ENCODE data around the gene KIAA2012.

Gene KIAA2012

GRCh38 chr2:202042444-202042843, 30.6 kb upstream of the KIAA2012 start:
- DNase-seq (ENCODE audit: extremely low read depth in 1 of 2, low read depth in 1 of 2): no peak

- DNase-seq (ENCODE audit: extremely low read depth in 1 of 2, low read depth in 1 of 2): no peak
These were observed 29.6 kb upstream of the KIAA2012 start for GRCh38 chr2:202043475-202043874.

GRCh38 chr2:202044777-202045176, 28.3 kb upstream of the KIAA2012 start:
- no peak for DNase-seq (ENCODE audit: extremely low read depth in 1 of 2, low read depth in 1 of 2)

DNA sequence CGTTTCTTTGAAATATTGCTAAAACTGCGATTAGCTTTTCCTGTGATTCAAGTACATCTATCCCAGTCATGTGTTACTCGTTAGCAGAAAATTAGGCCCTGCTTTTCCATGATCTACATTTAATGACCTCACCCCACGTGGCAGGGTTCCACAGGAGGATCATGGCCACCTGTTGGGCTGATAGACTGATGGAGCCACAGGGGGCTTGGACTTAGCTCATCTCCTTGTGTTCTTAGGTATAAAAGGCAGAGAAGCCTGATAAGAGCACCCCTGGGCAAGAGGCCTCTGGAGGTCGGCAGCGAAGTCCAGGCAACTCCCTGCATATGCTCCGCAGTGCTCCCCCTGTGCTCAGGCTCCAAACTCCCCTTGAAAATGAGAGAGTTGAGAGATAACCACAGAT, 26.5 kb upstream of the KIAA2012 start:
- DNase-seq (ENCODE audit: extremely low read depth in 1 of 2, low read depth in 1 of 2): no peak

DNA sequence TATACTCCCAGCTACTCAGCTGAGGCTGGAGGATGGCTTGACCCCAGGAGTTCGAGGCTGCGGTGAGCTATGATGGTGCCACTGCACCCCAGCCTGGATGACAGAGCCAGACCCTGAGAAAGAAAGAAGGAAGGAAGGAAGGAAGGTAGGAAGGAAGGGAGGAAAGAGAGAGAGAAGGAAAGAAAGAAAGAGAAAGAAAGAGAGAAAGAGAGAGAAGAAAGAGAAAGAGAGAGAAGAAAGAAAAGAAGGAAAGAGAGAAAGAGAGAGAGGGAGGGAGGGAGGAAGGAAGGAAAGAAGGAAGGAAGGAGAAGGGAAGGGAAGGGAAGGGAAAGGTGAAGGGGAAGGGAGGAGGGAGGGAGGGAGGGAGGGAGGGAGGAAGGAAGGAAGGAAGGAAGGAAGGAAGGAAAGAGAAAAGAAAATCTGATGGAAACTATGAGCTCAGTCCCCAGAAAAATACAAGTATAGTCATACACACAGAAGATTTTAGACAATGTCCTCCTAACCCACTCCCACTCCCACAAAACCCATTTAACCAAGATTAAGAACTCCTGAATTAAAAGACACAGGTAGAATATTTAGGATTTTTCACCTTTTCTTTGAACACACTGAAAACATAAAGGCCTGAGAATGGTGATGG, 23.8 kb upstream of the KIAA2012 start:
- DNase-seq (ENCODE audit: extremely low read depth in 1 of 2, low read depth in 1 of 2): no peak

GRCh38 chr2:202049840-202050239, 23.2 kb upstream of the KIAA2012 start:
- no peak for DNase-seq (ENCODE audit: extremely low read depth in 1 of 2, low read depth in 1 of 2)

DNA sequence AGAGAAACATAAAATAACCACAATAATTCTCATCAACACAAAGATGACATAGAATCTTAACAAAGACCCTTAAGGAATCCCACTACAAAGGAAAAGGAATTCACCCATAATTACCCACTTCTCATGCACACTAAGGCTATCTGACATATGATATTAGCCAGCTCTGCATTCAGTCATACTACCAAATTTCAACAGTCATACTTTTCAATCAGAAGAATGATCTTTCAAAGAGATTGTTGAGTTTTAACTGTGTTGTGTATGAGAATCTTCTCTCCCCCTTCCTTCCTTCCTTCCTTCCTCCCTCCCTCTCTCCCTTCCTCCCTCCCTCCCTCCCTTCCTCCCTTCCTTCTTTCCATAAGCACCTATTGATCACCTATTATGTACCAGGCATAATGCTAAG, 22.4 kb upstream of the KIAA2012 start:
- no peak for DNase-seq (ENCODE audit: extremely low read depth in 1 of 2, low read depth in 1 of 2)

DNA sequence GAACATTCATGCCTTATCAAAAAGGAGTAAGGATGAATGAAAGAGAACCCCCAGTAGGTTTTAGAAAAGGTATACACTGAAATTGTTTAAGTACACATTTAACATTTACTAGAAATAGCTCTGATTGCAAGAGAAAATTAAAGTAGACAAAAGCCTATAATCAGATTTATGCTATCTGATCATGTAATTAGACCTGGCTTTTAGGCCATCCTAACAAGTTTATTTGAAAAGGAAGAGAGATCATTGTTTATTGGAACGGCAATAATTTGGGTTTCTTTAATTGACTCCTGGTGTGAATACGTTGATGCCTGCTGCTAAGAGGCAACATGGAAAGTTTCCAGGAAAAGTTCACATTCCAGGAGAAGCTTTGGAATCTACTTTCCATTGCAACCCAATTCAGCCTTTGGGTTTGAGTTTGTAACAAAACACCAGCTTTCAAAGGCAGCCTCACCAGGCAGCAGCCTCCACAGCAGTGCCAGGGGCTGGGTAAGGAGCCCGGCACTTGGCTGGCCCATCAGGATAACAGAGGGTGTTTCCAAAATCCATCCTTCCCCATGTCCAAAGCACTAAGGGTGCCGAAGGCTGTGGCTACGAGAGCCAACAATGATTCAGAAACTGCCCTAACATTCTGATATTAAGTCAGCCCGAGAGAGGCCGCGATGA, 21.4 kb upstream of the KIAA2012 start:
- no peak for DNase-seq (ENCODE audit: extremely low read depth in 1 of 2, low read depth in 1 of 2)

GRCh38 chr2:202052235-202052634, 20.8 kb upstream of the KIAA2012 start:
- DNase-seq (ENCODE audit: extremely low read depth in 1 of 2, low read depth in 1 of 2): no peak

- no peak for DNase-seq (ENCODE audit: extremely low read depth in 1 of 2, low read depth in 1 of 2)
These were observed 18.4 kb upstream of the KIAA2012 start for GRCh38 chr2:202054679-202055078.

- DNase-seq (ENCODE audit: extremely low read depth in 1 of 2, low read depth in 1 of 2): no peak
These were observed 16.4 kb upstream of the KIAA2012 start for GRCh38 chr2:202056611-202057010.

DNA sequence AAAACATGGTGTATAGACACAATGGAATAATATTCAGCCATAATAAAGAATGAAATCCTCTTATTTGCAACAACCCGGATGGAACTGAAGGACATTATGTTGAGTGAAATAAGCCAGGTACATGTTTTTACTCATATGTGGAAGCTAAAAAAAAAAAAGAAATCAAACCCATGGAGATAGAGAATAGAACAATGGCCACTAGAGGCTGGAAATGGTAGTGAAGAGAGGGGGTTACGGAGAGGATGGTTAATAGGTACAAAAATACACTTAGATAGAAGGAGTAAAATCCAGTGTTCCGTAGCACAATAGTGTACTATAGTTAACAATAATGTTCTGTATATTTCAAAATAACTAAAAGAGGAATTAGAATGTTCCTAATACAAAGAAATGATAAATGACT, 12.8 kb upstream of the KIAA2012 start:
- DNase-seq (ENCODE audit: extremely low read depth in 1 of 2, low read depth in 1 of 2): no peak

DNA sequence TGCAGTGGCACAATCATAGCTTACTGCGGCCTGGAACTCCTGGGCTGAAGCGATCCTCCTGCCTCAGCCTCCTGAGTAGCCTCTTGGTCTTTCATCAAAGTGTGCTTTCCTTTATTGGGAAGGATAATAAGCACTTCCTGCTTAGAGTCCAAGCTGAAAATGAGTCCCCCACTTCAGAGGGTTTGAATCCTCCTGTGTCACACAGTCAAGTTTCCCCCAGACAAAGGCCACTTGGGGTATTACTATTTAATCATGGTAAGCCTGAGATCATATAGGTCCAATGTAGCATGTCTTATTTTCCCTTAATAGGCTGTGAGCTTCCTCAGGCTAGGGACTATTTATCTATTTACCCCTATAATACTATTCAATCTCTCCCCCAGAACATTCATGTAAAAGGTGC, 11.4 kb upstream of the KIAA2012 start:
- no peak for DNase-seq (ENCODE audit: extremely low read depth in 1 of 2, low read depth in 1 of 2)

DNA sequence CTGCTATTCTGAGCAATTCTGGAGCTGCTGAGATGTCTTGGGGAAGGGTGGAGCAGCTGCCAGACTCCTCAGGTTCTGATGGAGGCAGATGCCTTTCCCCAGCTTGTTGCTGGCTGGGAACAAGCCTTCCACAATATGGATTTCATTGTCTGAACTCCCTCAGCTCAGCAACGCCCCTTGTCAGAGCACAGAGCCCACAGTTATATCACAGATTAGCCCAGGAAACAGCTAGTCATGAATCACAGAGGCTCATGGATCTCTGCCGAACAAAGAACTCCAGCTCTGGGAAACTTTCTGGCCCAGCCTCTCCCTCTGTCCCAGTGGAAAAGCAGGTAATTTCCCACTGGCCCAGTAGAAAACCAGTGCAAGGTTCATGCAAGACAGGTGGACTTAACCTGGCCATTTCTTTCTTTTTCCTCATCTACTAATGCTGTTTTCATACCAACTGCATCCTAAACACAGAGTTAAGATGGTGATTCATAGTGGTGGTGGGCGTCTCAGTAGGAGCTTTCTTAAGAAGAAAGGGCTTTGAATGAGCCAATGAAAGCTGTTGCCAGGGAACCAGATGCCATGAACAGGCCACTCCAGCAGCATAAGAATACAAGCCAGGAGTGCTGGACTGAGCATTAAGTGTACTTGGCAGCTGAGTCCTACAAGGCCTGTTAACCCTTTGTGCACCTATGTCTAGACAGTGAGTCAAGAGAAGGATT, 8.7 kb upstream of the KIAA2012 start:
- no peak for DNase-seq (ENCODE audit: extremely low read depth in 1 of 2, low read depth in 1 of 2)

- no peak for DNase-seq (ENCODE audit: extremely low read depth in 1 of 2, low read depth in 1 of 2)
These were observed 8.2 kb upstream of the KIAA2012 start for GRCh38 chr2:202064881-202065230.

DNA sequence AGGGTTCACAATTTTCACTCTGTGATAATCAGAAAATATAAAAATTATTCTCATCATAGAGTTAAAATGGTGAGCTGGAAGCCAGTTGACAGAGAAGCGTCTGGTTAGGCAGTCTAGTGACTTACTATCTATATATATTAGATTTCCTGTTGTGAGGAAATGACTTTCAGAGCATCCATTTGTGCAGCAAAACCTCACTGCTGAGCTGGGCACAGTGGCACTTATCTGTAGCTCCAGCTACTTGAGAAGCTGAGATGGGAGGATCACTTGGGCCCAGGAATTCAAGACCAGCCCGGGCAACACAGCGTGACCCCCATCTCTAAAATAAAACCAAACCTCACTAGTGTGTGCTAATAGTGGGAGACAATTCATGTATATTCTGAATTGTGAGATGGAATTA, 7.2 kb upstream of the KIAA2012 start:
- DNase-seq (ENCODE audit: extremely low read depth in 1 of 2, low read depth in 1 of 2): no peak

- DNase-seq (ENCODE audit: extremely low read depth in 1 of 2, low read depth in 1 of 2): no peak
These were observed 6.2 kb upstream of the KIAA2012 start for GRCh38 chr2:202066875-202067274.

GRCh38 chr2:202067589-202067988, 5.5 kb upstream of the KIAA2012 start:
- DNase-seq (ENCODE audit: extremely low read depth in 1 of 2, low read depth in 1 of 2): no peak

- DNase-seq (ENCODE audit: extremely low read depth in 1 of 2, low read depth in 1 of 2): no peak
These were observed 3.6 kb upstream of the KIAA2012 start for GRCh38 chr2:202069170-202070067.

- no peak for DNase-seq (ENCODE audit: extremely low read depth in 1 of 2, low read depth in 1 of 2)
These were observed 1.9 kb upstream of the KIAA2012 start for GRCh38 chr2:202071107-202071506.

- DNase-seq (ENCODE audit: extremely low read depth in 1 of 2, low read depth in 1 of 2): no peak
These were observed 829 bp upstream of the KIAA2012 start for GRCh38 chr2:202072226-202072625.
